Stimulated activated CD4-positive, alpha-beta T cell treated with anti-CD3 and anti-CD28 coated beads, Interleukin-2, amount 100 ng/mL, for 48 hours (primary cell): ENCODE measurements around the gene ATP5PB.

ENCODE experiments used
- DNase-seq, 2 donors: peaks; one replicate each; pipeline ENCODE4 v3.0.0-alpha.2; 2020

ATP5PB gene

GRCh38 chr1:111446967-111447892 is 2.0 kb upstream of the ATP5PB start:
- DNase-seq, result no peak

- peak in 1 of 2 donors; percentile 29 for DNase-seq
Observed at GRCh38 chr1:111448482-111448917, 764 bp upstream of the ATP5PB start.

GRCh38 chr1:111449703-111450017 is 396 bp downstream of the ATP5PB start:
- no peak for DNase-seq

GRCh38 chr1:111450185-111450584 is 921 bp downstream of the ATP5PB start:
- no peak for DNase-seq

GRCh38 chr1:111452581-111452980 is 3.3 kb downstream of the ATP5PB start:
- DNase-seq, result no peak

- DNase-seq, result no peak
Observed at GRCh38 chr1:111453706-111454105, 4.4 kb downstream of the ATP5PB start.

GRCh38 chr1:111454859-111455641 is 5.8 kb downstream of the ATP5PB start:
- DNase-seq, result no peak

GRCh38 chr1:111455642-111456031 is 6.4 kb downstream of the ATP5PB start:
- DNase-seq, result no peak

GRCh38 chr1:111461765-111462164 is 12.5 kb downstream of the ATP5PB start:
- no peak for DNase-seq

- no peak for DNase-seq
Observed at GRCh38 chr1:111462370-111463028, 13.2 kb downstream of the ATP5PB start.

GRCh38 chr1:111463029-111463683 is 13.9 kb downstream of the ATP5PB start:
- no peak for DNase-seq

GRCh38 chr1:111465754-111466153 is 16.5 kb downstream of the ATP5PB start:
- no peak for DNase-seq

- no peak for DNase-seq
Observed at GRCh38 chr1:111466480-111466879, 17.2 kb downstream of the ATP5PB start.

- no peak for DNase-seq
Observed at GRCh38 chr1:111467865-111468716, 18.8 kb downstream of the ATP5PB start.

GRCh38 chr1:111468717-111469100 is 19.4 kb downstream of the ATP5PB start:
- DNase-seq, result no peak

GRCh38 chr1:111469539-111469938 is 20.3 kb downstream of the ATP5PB start:
- no peak for DNase-seq

GRCh38 chr1:111470596-111470995 is 21.3 kb downstream of the ATP5PB start:
- no peak for DNase-seq

- DNase-seq, result no peak
Observed at GRCh38 chr1:111471012-111471411, 21.7 kb downstream of the ATP5PB start.

- no peak for DNase-seq
Observed at GRCh38 chr1:111471538-111471937, 22.3 kb downstream of the ATP5PB start.

- no peak for DNase-seq
Observed at GRCh38 chr1:111474106-111474505, 24.8 kb downstream of the ATP5PB start.

- DNase-seq, result no peak
Observed at GRCh38 chr1:111474521-111474920, 25.3 kb downstream of the ATP5PB start.

GRCh38 chr1:111475701-111476100 is 26.4 kb downstream of the ATP5PB start:
- DNase-seq, result peak in 1 of 2 donors; percentile 29
